Vagina (tissue), 2 donors: Measurements from ENCODE around the gene VASH1.

Source experiments
- CTCF ChIP-seq, 3 experiments: fragments of 450-650 bp in 2 of 3; fragments of 200-600 bp in 1 of 3; sonication (generic) in 1 of 3; IDR thresholded peaks; one replicate each; pipeline ENCODE4 v1.5.1; 2017 to 2019; ENCODE audit warnings: antibody characterized with exemption in 3 of 3, mild to moderate bottlenecking in 2 of 3, moderate library complexity in 2 of 3
- POLR2A ChIP-seq, 2 donors: fragments of 450-650 bp; IDR thresholded peaks; one replicate each; pipeline ENCODE4 v1.6.1; 2017; ENCODE audit warnings: antibody characterized with exemption in 2 of 2, mild to moderate bottlenecking in 2 of 2, moderate library complexity in 2 of 2
- POLR2AphosphoS5 ChIP-seq, 2 donors: sonication (generic); formaldehyde crosslinking; IDR thresholded peaks; one replicate each; pipeline ENCODE4 v1.9.0; 2017; ENCODE audit warnings: antibody characterized with exemption in 2 of 2, mild to moderate bottlenecking in 2 of 2, low read depth in 1 of 2; ENCODE audit not compliant: insufficient read depth in 1 of 2

GRCh38 chr14:76793956-76794355, 32.7 kb downstream of the VASH1 start:
- no peak for TF ChIP-seq CTCF (IDR thresholded peaks at IDR 0.05)
- no peak for TF ChIP-seq POLR2A (IDR thresholded peaks at IDR 0.05)
- no peak for TF ChIP-seq POLR2AphosphoS5 (IDR thresholded peaks at IDR 0.05; ENCODE audit: insufficient read depth in 1 of 2, low read depth in 1 of 2)
